Umbilical cord (tissue), 2 donors: Measurements from ENCODE around the gene MOBP. TPM values are rescaled to one million over a fixed set of nuclear protein-coding genes. Genes with fewer than 3 reads are reported as not detected.

ENCODE experiments used
- DNase-seq: peaks from one replicate; pipeline ENCODE4 v3.0.0-alpha.2; 2015; ENCODE audit warnings: low spot score
- total RNA-seq: library from RNA; depleted of rRNA; stranded (reverse); fragments of >200 nt; gene quantifications from one replicate; pipeline ENCODE4 v1.2.3, GENCODE V29; 2014; ENCODE audit warnings: low replicate concordance; ENCODE audit not compliant: insufficient read depth

Gene MOBP
- total RNA-seq, 1 donor from 2014 or later: 1.9 TPM

GRCh38 chr3:39541442-39541841, 74.0 kb downstream of the MOBP start:
- DNase-seq: no peak

- peak; percentile 27 for DNase-seq
Measured at GRCh38 chr3:39541917-39542329, 74.4 kb downstream of the MOBP start.

GRCh38 chr3:39542588-39542988, 75.1 kb downstream of the MOBP start:
- no peak for DNase-seq

- no peak for DNase-seq
Measured at GRCh38 chr3:39548282-39548681, 80.8 kb downstream of the MOBP start.

GRCh38 chr3:39550354-39551051, 83.0 kb downstream of the MOBP start:
- DNase-seq: no peak

Other genes with a start within 250 kb of the MOBP start
- 6.5 TPM for gene CX3CR1, start 187.6 kb upstream of the MOBP start, total RNA-seq
- gene CCR8, start 138.0 kb upstream of the MOBP start, total RNA-seq: 18.3 TPM
- gene SLC25A38, start 84.3 kb upstream of the MOBP start, total RNA-seq: 13.5 TPM
- gene RPSA, start 61.0 kb upstream of the MOBP start, total RNA-seq: 629 TPM